Measurements from ENCODE around the gene NFE2L3.
A peak's percentile ranks its signal among the peaks of the same experiment; 100 is the strongest.
"Not testable (repeated sequence)": the region's sequence is repeated elsewhere in the genome, so short reads cannot be mapped to it uniquely, and the experiment has no call there.

The NFE2L3 gene

DNA sequence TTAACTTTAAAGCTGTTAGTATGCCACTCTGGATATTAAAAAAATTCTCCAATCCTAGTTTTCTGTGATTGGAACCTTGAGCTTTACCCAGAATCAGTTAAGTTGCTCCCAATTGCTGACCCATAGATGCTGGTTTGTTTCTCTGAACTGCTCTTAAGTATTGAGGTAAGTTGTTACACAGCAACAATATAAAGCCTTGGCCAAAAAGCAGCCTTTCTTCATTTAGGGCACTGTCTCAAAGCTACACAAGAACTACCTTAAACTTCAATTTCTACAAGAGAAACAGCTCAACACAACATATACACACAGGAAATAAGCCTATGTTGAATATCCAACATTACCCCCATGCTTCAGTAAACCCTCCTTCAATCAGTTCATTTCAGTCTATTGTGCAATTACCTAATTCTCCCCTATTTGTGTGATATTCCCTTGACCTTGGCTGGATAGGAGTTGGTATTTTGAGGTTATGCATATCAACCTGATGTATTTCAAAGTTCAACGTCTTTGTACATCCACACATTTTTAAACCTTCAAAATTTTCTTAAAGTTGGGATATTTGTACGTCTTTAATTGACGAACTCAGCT, 37.1 kb downstream of the NFE2L3 start:
- Mint-ChIP-seq H3K4me1 (ENCODE audit: low read depth in 2 of 2) (peaks cover 53 to 81% of the 10 kb centered on the region in 2 donors), H3K27ac (peak overlapping the region; percentile 81 to 89), H3K4me3 (peak overlapping the region in 1 of 2 donors; percentile 31), H3K9me3 (no peaks in the 10 kb centered on the region), H3K36me3 (ENCODE audit: insufficient read depth) (peaks cover 95% of the 10 kb centered on the region), H3K27me3 (no peaks in the 10 kb centered on the region)
- no peak for ATAC-seq (replicated peaks)
- DNase-seq, result no peak

DNA sequence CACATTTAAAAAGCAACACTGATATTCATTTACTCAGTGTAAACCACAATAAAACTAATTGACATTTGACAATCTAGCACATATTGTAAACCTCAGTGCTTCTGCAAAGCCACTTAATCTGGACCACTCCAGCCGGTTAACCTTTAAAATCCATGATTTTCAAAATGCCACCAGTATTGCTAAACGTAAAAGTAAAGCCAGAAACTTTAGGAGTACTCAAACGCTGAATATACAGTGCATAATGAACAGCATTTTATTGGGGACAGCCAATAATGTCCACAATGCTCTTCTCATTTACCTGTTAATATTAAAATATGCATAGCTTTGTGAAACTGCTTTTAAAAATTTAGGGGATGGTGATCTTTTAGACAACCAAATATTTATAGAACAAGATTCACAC, 37.7 kb downstream of the NFE2L3 start:
- Mint-ChIP-seq H3K4me1 (ENCODE audit: low read depth in 2 of 2) (peaks cover 54 to 83% of the 10 kb centered on the region in 2 donors), H3K27ac (peak overlapping the region; percentile 22 to 89), H3K27me3 (no peaks in the 10 kb centered on the region), H3K36me3 (ENCODE audit: insufficient read depth) (peaks cover 97% of the 10 kb centered on the region), H3K4me3 (peak overlapping the region in 1 of 2 donors; percentile 31), H3K9me3 (no peaks in the 10 kb centered on the region)
- ATAC-seq (replicated peaks), result no peak
- DNase-seq, result no peak

DNA sequence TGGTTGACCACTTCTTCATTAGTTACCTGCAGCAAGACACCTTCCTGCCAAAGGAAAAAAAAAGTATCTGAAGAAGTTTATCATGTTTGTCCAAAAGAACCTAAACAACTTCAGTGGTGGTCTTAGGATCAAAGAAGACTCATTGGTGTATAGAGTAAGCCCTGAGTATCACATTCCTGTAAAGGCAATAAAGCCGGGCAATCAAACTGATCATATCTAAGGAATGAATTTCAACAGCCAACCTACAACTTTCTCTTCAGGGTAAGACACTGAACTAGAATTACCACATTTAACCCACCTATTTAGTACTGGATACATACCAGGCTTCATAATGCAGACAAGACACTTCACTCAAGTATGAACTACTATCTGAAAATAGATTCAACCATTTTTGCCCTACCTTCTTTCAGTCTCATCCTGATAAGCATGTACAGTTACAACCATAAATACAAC, 38.4 kb downstream of the NFE2L3 start:
- Mint-ChIP-seq H3K27ac (peak overlapping the region; percentile 95 to 97), H3K36me3 (ENCODE audit: insufficient read depth) (peaks cover 97% of the 10 kb centered on the region), H3K4me1 (ENCODE audit: low read depth in 2 of 2) (peaks cover 53 to 81% of the 10 kb centered on the region in 2 donors), H3K27me3 (no peaks in the 10 kb centered on the region), H3K4me3 (peak overlapping the region in 1 of 2 donors; percentile 31), H3K9me3 (no peaks in the 10 kb centered on the region)
- DNase-seq (no peak), ATAC-seq (replicated peaks) (no peak)

DNA sequence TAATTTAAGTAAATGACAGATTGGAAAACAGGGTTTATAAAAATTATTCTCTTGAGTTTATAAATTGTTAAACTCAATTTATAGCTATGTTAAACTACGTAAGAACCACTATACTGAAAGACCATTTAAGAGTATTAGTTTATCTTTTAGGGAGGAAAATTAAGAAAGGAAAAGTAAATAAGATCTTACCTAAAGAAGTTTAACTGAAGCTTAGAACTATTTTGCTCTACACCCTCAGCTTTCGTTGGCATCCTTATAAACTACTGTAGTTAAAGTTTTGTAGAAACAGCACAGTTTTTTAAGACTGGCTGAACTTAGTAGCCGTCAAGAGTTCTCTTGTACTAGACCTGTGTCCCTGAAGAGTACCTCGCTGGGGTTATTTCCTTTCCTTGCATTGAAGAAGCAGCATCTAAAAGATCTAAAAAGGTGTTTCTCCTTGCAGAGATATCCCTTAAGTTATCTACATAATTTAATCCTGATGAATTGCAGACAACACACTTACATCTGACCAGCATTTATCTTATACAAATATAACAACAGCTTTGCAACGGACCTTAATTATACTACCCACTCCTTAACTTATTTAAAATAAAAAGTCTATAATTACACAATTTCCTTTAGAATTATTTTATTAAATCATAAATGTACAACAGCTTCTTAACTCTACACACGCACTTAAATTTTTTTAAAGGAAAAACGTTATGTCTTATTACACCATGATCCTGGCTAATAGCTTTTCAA, 39.4 kb downstream of the NFE2L3 start:
- no peaks in the 10 kb centered on the region for H3K27me3 Mint-ChIP-seq
- peaks cover 55 to 83% of the 10 kb centered on the region in 2 donors for H3K4me1 Mint-ChIP-seq (ENCODE audit: low read depth in 2 of 2)
- peak overlapping the region; percentile 99 to 100 for H3K4me3 Mint-ChIP-seq
- ATAC-seq (replicated peaks), result no peak
- no peaks in the 10 kb centered on the region for H3K9me3 Mint-ChIP-seq
- peaks cover 100% of the 10 kb centered on the region for H3K36me3 Mint-ChIP-seq (ENCODE audit: insufficient read depth)
- no peak for DNase-seq
- H3K27ac Mint-ChIP-seq, result peak overlapping the region; percentile 95 to 97

DNA sequence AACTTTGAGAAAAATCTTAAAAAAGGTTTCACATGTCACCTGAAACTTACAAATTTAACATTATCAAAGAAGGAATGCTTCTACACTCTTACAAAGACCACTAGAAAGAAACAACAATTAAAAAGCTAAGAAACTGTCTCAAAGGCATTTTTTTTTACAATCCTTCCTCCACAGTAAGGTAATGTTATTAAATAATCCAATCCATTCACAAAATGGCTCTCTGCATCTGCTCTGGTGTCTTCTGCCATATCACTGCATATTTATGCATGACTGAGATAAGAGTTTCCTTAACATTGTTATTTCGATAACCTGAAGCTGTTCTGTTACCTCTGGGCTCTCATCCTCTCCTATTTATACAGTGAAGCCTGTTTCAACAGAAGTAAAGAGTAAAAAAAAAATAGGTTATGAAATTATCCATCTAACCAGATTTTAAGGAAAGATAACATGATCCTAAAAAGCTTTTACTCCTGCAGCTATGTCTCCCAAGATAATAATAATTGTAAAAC, 40.0 kb downstream of the NFE2L3 start:
- Mint-ChIP-seq H3K27ac (peak overlapping the region; percentile 95 to 97), H3K4me3 (peak overlapping the region; percentile 99 to 100), H3K4me1 (ENCODE audit: low read depth in 2 of 2) (peaks cover 60 to 83% of the 10 kb centered on the region in 2 donors), H3K9me3 (no peaks in the 10 kb centered on the region), H3K27me3 (no peaks in the 10 kb centered on the region), H3K36me3 (ENCODE audit: insufficient read depth) (peaks cover 100% of the 10 kb centered on the region)
- no peak for DNase-seq
- no peak for ATAC-seq (replicated peaks)

DNA sequence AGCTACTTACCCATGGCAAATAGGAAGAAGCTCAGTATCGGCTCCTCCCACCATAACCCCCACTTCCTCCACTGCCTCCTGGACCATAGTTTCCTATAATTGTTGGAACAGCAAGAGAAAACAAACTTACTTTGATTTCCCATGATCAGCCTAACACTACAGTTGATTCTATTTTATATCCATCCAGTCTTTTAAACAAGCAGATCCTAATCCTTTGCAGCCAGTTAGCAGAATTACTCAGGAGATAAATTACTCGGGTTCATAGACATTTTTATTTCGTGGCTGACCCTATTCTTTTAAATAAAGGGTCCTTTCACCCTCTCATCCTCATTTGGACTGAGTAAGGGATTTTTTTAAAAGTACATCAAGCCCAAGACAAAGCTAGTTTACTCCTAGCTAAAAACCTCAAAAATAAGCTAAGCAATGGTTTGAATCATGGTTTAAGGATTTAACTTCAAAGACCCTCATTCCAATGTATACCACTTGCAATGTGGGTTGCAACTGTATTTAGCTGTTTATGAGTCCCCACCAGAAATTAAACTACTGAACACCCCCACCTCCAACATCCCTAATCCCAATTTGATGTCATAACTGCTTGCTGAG, 40.6 kb downstream of the NFE2L3 start:
- Mint-ChIP-seq H3K27ac (peak overlapping the region; percentile 95 to 97), H3K36me3 (ENCODE audit: insufficient read depth) (peaks cover 100% of the 10 kb centered on the region), H3K4me1 (ENCODE audit: low read depth in 2 of 2) (peaks cover 60 to 83% of the 10 kb centered on the region in 2 donors), H3K4me3 (peak overlapping the region; percentile 99 to 100), H3K9me3 (no peaks in the 10 kb centered on the region), H3K27me3 (no peaks in the 10 kb centered on the region)
- DNase-seq, result no peak
- ATAC-seq (replicated peaks), result no peak

DNA sequence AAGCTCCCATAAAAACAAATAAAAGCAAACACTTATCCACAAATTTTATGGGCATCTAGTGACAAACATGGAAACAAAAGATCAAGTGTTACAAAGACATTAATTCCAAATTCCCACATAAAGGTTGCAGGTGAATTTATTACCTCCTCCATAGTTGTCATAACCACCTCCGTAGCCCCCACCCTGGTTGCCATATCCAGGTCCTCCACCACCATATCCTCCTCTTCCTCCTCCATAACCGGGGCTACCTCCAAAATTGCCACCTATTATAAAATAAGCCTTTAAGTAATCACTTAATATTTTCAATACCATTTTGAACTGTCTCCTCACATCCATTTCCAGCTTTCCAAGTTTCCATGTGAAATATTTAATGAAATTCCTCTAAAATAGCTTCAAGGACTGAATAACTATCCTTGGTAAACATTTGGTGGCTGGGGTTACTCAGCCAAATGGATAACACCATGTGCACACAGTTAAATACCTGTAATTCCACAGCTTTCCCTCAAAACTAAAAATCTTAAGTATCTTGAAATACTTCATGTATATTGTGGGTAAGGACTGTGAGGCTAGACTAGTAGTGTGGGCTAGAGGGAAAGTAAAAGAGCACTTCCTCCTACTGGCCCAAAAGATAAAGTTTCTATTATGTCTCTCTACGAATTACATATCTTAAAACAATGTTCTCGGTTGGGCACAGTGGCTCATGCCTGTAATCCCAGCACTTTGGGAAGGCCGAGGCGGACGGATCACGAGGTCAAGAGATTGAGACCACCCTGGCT, 41.6 kb downstream of the NFE2L3 start:
- no peaks in the 10 kb centered on the region for H3K9me3 Mint-ChIP-seq
- ATAC-seq (replicated peaks) (peak; percentile 40), DNase-seq (no peak)
- peaks cover 60 to 84% of the 10 kb centered on the region in 2 donors for H3K4me1 Mint-ChIP-seq (ENCODE audit: low read depth in 2 of 2)
- no peaks in the 10 kb centered on the region for H3K27me3 Mint-ChIP-seq
- H3K27ac Mint-ChIP-seq, result peak overlapping the region; percentile 95 to 97
- peak overlapping the region; percentile 99 to 100 for H3K4me3 Mint-ChIP-seq
- peaks cover 100% of the 10 kb centered on the region for H3K36me3 Mint-ChIP-seq (ENCODE audit: insufficient read depth)

DNA sequence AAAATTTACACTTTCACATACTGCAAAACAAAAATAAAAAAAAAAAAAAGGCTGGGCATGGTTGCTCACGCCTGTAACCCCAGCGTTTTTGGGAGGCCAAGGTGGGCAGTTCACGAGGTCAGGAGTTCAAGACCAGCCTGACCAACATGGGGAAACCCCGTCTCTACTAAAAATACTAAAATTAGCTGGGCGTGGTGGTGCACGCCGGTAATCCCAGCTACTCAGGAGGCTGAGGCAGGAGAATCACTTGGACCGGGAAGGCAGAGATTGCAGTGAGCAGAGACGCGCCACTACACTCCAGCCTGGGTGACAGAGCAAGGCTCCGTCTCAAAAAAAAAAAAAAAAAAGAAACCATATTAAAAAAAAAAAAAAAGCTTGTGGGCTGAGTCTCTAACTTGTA, 42.8 kb downstream of the NFE2L3 start:
- H3K9me3 Mint-ChIP-seq, result not testable (repeated sequence)
- peaks cover 58 to 81% of the 10 kb centered on the region in 2 donors for H3K4me1 Mint-ChIP-seq (ENCODE audit: low read depth in 2 of 2)
- peak overlapping the region; percentile 95 to 97 for H3K27ac Mint-ChIP-seq

DNA sequence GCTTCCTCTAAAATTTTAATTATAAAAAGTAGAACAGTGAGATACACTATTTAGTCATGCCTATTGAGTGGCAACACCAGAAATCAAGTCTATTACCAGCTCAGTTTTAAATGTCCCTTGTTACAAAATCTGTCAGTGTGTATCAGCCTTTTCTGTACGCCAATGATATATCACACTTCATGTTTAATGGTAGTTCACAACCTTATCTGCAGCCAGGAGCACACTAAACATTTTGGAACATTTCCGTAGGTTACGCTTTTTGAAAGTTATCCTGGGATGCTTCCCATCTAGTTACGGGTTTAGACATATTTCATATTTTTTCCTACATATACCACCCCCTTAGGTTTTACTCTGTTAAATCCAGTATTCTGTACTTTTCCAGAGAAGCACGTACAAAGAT, 43.2 kb downstream of the NFE2L3 start:
- no peak for ATAC-seq (replicated peaks)
- no peaks in the 10 kb centered on the region for H3K9me3 Mint-ChIP-seq
- no peak for DNase-seq
- peak overlapping the region; percentile 95 to 97 for H3K27ac Mint-ChIP-seq
- no peaks in the 10 kb centered on the region for H3K27me3 Mint-ChIP-seq
- peaks cover 100% of the 10 kb centered on the region for H3K36me3 Mint-ChIP-seq (ENCODE audit: insufficient read depth)
- peak overlapping the region; percentile 99 to 100 for H3K4me3 Mint-ChIP-seq
- peaks cover 58 to 80% of the 10 kb centered on the region in 2 donors for H3K4me1 Mint-ChIP-seq (ENCODE audit: low read depth in 2 of 2)

More for the DNA sequence above, 42.8 kb downstream of the NFE2L3 start:
- Mint-ChIP-seq H3K36me3 (ENCODE audit: insufficient read depth) (peaks cover 100% of the 10 kb centered on the region), H3K4me3 (peak overlapping the region; percentile 99 to 100)
- not testable (repeated sequence) for H3K27me3 Mint-ChIP-seq, DNase-seq
- ATAC-seq (replicated peaks), result peak; percentile 9

DNA sequence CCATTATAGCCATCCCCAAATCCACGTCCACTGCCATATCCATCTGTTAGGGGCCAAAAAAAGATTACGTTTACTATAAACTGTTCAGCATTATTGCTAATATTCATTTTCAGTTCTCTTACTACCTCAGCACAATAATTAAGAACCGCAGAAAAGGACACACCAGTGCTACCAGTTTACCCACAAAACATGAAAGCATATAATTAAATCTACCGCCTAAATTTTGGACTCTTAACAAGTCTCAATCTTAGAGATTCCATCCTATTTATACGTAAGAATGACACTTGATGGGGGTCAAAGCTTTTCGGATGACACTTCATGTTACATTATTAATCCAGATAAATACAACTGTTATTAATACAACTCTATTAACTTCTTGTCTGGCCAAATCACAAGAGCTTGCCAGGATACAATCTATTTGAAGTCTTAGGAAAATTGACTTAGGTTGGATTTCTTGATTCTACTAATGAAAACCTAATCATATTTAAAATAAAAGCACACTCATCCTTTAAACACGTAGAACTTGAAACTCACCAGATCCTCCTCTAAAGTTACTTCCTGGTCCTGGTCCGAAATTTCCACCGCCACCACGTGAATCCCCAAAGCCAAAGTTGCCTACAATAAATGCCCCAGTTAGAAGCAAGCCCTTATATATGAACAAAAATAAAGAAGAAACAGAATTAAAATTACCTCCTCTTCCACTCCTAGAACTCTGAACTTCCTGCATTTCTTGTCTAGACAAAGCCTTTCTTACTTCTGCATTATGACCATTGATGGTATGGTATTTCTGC, 44.1 kb downstream of the NFE2L3 start:
- H3K27me3 Mint-ChIP-seq, result no peaks in the 10 kb centered on the region

DNA sequence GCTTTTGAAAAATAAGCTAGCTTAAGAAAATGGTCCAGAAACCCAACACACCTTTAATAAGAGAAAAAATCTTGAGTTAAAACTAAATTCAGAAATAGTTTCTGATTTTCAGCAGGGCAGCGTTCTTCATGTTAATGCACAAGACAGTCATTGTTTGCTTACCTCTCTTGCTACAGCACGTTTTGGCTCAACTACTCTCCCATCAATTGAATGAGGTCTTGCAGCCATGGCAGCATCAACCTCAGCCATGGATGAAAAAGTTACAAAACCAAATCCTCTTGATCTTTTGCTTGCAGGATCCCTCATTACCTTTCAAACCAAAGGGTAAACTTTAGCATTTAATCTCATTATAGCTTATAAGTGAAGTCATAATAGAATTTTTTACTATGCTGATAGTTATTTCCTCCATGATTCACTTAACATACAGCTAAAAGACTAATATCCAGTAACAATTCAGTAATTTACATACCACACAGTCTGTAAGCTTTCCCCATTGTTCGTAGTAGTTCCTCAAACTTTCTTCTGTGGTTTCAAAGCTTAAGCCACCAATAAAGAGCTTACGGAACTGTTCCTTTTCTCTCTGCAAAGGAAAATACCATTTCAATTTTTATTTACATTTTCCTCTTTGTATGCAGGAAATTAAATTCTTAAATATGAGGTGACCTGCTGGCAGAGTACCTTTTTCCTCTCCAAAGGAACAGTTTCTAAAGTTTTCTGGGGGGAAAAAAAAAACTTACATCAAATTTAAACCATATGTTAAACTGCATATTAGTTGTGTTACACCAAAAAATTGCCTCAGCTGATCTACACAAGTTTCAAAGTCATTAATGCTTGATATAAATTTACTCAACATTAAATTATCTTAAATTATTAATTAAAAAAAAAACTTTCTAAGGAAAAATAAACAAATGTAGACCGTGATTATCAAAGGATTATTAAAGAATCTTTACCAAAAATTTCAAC, 45.4 kb downstream of the NFE2L3 start:
- DNase-seq, result no peak
- Mint-ChIP-seq H3K9me3 (no peaks in the 10 kb centered on the region), H3K27ac (peak overlapping the region; percentile 99 to 100), H3K36me3 (ENCODE audit: insufficient read depth) (peaks cover 89% of the 10 kb centered on the region), H3K4me3 (peak overlapping the region; percentile 99 to 100), H3K4me1 (ENCODE audit: low read depth in 2 of 2) (peaks cover 55 to 63% of the 10 kb centered on the region in 2 donors), H3K27me3 (no peaks in the 10 kb centered on the region)
- ATAC-seq (replicated peaks), result no peak

More for the DNA sequence above, 44.1 kb downstream of the NFE2L3 start:
- H3K36me3 Mint-ChIP-seq (ENCODE audit: insufficient read depth), result peaks cover 100% of the 10 kb centered on the region
- peak overlapping the region; percentile 95 to 97 for H3K27ac Mint-ChIP-seq
- H3K4me1 Mint-ChIP-seq (ENCODE audit: low read depth in 2 of 2), result peaks cover 62 to 71% of the 10 kb centered on the region in 2 donors
- H3K9me3 Mint-ChIP-seq, result no peaks in the 10 kb centered on the region
- ATAC-seq (replicated peaks) (no peak), DNase-seq (no peak)
- peak overlapping the region; percentile 99 to 100 for H3K4me3 Mint-ChIP-seq

Measured in effector memory CD8-positive, alpha-beta T cell (primary cell).